NCI-H446 treated with DMSO at 0.1 percent for 48 hours (cell line): ENCODE results near the gene CWF19L2.

Experiments
- DNase-seq: peaks from one replicate; lab custom pipeline; 2025; lab: John Stamatoyannopoulos, UW

CWF19L2 gene

DNA sequence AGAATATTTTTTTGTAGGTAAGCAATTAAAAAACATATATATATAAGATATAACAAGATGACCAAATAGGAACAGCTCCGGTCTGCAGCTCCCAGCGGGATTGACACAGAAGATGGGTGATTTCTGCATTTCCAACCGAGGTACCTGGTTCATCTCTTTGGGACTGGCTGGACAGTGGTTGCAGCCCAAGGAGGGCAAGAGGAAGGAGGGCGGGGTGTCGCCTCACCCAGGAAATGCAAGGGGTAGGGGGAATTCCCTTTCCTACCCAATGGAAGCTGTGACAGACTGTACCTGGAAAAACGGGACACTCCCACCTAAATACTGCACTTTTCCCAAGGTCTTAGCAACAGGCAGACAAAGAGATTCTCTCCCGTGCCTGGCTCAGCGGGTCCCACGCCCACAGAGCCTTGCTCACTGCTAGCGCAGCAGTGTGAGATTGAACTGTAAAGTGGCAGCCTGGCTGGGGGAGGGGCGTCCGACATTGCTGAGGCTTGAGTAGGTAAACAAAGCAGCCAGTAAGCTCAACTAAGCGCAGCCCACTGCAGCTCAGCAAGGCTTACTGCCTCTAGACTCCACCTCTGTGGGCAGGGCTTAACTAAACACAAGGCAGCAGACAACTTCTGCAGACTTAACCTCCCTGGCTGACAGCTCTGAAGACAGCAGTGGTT lies 163.8 kb downstream of the CWF19L2 start:
- DNase-seq = no peak

DNA sequence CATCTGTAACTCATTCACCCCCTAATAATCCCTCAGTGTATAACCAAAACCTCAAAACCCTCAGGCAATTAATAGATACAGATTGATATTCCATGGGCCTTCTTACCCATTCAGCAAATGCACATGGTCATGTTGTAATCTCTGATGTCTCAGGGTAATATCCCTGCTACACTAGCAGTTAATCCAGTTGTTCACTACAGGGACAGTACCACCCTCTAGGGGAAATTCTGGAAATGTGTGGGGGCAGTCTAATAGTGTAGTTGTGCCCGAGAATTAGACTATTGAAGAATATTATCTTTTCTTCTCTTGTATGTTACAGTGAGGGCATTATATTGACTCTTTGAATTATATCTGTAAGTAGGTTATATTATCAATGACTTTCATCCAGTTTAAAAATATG lies 175.4 kb downstream of the CWF19L2 start:
- no peak for DNase-seq
